Gastrocnemius medialis (tissue), 4 donors: Measurements from ENCODE around the gene USP46. TPM values are rescaled to one million over a fixed set of nuclear protein-coding genes. Genes with fewer than 3 reads are reported as not detected.

ENCODE experiments used
- ATAC-seq, 2 donors: fragments of 150-250 bp; one replicate each; pipeline ENCODE4 v1.9.1; 2016
- DNase-seq, 2 donors: peaks; one replicate each; pipeline ENCODE4 v3.0.0-alpha.2; 2019
- H3K27ac ChIP-seq, 4 donors: fragments of 200-600 bp; sonication (generic); 1 replicate in 1 of 4; 2 replicates in 3 of 4; pipeline ENCODE4 v1.5.1; 2016 to 2018; ENCODE audit warnings: mild to moderate bottlenecking in 2 of 4, moderate library complexity in 1 of 4
- H3K27me3 ChIP-seq, 3 donors: fragments of 200-600 bp; sonication (generic) in 2 of 3; 1 replicate in 1 of 3; 2 replicates in 2 of 3; pipeline versions ENCODE4 v1.5.1 to v1.6.0; 2016 to 2019; ENCODE audit warnings: mild to moderate bottlenecking in 1 of 3, moderate library complexity in 1 of 3
- H3K36me3 ChIP-seq, 2 donors: fragments of 200-600 bp; sonication (generic) in 1 of 2; one replicate each; pipeline ENCODE4 v1.5.1; 2017 to 2018
- H3K4me1 ChIP-seq, 2 donors: fragments of 200-600 bp; sonication (generic) in 1 of 2; one replicate each; pipeline ENCODE4 v1.5.1; 2016 to 2017; ENCODE audit warnings: mild to moderate bottlenecking in 2 of 2
- H3K4me3 ChIP-seq, 4 donors: fragments of 200-600 bp; sonication (generic) in 3 of 4; 1 replicate in 1 of 4; 2 replicates in 3 of 4; pipeline ENCODE4 v1.5.1; 2016 to 2019; ENCODE audit warnings: mild to moderate bottlenecking in 2 of 4
- H3K9me3 ChIP-seq, 3 donors: fragments of 200-600 bp; sonication (generic) in 2 of 3; 1 replicate in 1 of 3; 2 replicates in 2 of 3; pipeline ENCODE4 v1.5.1; 2016 to 2019
- POLR2A ChIP-seq, 2 donors: fragments of 450-650 bp; IDR thresholded peaks; one replicate each; pipeline ENCODE4 v1.6.1; 2017; ENCODE audit warnings: antibody characterized with exemption in 2 of 2, mild to moderate bottlenecking in 2 of 2, moderate library complexity in 2 of 2
- in situ Hi-C, 4 donors: fragments of 200-750 bp; cut with MboI; loops; one replicate each; pipeline versions ENCODE4 v1.15.0 to v1.8.0; 2017; ENCODE audit warnings: low sequenced_read_pairs in 4 of 4
- intact Hi-C: fragments of 100-400 bp; cut with DNase I; formaldehyde crosslinking; loops from one replicate; pipeline ENCODE4 v1.15.1; 2023; ENCODE audit warnings: low total_unique reads
- total RNA-seq, 4 donors: library from RNA; depleted of rRNA; stranded (reverse); fragments of >200 nt; gene quantifications; one replicate each; pipeline versions ENCODE4 v1.1.0 to v1.2.3, GENCODE V29; 2016
- TF ChIP-seq, protein P1 (sequence below), 5 experiments: fragments of 450-650 bp in 3 of 5; fragments of 200-600 bp in 2 of 5; sonication (generic) in 2 of 5; IDR thresholded peaks in 4 of 5; conservative IDR thresholded peaks in 1 of 5; 1 replicate in 4 of 5; 2 replicates in 1 of 5; pipeline ENCODE4 v1.5.1; 2016 to 2019; ENCODE audit warnings: antibody characterized with exemption in 5 of 5, mild to moderate bottlenecking in 3 of 5, moderate library complexity in 3 of 5

USP46 gene
- total RNA-seq, 4 donors from 2014 or later: 8.9 to 13.2 (median 11.8) TPM

DNA sequence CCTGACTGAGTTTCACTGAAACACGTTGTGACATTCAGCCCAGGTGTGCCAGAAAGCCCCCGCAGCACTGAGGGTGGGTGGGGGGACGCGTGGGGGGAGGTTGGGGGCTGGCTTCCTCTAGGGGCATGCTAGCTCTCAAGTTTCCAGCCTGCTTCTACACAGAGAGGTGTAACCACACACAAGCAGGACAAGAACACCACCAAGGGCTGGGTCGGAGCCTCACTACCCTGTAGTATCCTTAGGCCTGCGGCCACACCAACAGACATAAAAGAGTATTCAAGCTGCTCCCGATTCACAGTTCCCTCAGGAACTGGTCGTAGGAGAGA, 1.8 kb downstream of the USP46 start:
- H3K27ac ChIP-seq: peak overlapping the region; percentile 89 to 99 (median 91)
- peak overlapping the region; percentile 58 to 96 (median 78) for H3K4me3 ChIP-seq
- H3K27me3 ChIP-seq: no peaks in the 10 kb centered on the region
- H3K4me1 ChIP-seq: peaks cover 47 to 54% of the 10 kb centered on the region in 2 donors
- no peaks in the 10 kb centered on the region for H3K36me3 ChIP-seq
- intact Hi-C loops: loop anchor here (5.0 to 10.0 kb wide), 2 partner anchors 205 to 1408 kb away; partner anchors contain the start of genes CHIC2 and RASL11B
- ATAC-seq (no peak), DNase-seq (no peak)
- in situ Hi-C loops: loop anchor here in 1 of 4 donors (10.0 kb wide), 1 partner anchor 58 kb away; no protein-coding TSS in a partner anchor
- H3K9me3 ChIP-seq: no peaks in the 10 kb centered on the region
- TF ChIP-seq POLR2A (IDR thresholded peaks at IDR 0.05): no peak
- TF ChIP-seq, protein P1, sequence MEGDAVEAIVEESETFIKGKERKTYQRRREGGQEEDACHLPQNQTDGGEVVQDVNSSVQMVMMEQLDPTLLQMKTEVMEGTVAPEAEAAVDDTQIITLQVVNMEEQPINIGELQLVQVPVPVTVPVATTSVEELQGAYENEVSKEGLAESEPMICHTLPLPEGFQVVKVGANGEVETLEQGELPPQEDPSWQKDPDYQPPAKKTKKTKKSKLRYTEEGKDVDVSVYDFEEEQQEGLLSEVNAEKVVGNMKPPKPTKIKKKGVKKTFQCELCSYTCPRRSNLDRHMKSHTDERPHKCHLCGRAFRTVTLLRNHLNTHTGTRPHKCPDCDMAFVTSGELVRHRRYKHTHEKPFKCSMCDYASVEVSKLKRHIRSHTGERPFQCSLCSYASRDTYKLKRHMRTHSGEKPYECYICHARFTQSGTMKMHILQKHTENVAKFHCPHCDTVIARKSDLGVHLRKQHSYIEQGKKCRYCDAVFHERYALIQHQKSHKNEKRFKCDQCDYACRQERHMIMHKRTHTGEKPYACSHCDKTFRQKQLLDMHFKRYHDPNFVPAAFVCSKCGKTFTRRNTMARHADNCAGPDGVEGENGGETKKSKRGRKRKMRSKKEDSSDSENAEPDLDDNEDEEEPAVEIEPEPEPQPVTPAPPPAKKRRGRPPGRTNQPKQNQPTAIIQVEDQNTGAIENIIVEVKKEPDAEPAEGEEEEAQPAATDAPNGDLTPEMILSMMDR (IDR thresholded peaks at IDR 0.05 in 4 of 5, conservative IDR thresholded peaks at IDR 0.05 in 1 of 5): no peak

DNA sequence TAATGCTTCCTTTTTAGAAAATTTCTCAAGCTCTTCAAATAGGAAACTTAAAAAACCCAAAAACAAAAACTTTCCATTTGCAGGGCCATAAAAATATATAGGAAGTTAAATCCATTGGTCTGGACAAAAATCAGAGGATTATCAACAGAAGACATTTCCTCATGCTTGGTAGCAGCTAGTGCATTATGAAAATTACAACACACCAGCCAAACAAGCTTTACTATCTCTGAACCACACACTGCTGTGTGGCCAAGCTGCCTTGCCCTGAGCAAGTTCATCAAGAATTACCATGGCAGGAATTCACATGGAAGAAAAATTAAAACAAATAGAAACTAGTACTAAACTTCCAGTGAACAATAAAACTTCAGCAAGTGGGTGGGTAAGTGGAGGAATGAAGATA, 3.6 kb downstream of the USP46 start:
- no peak overlapping the region for H3K4me3 ChIP-seq
- H3K27me3 ChIP-seq: no peaks in the 10 kb centered on the region
- intact Hi-C loops (loop anchor here (2.0 to 10.0 kb wide), 3 partner anchors 15 to 1409 kb away; partner anchors contain the start of genes CHIC2 and RASL11B), in situ Hi-C loops (loop anchor here in 1 of 4 donors (10.0 kb wide), 1 partner anchor 59 kb away; no protein-coding TSS in a partner anchor)
- DNase-seq (no peak), ATAC-seq (no peak)
- H3K36me3 ChIP-seq: no peaks in the 10 kb centered on the region
- H3K9me3 ChIP-seq: no peaks in the 10 kb centered on the region
- no peak overlapping the region for H3K27ac ChIP-seq
- TF ChIP-seq POLR2A (IDR thresholded peaks at IDR 0.05): no peak
- TF ChIP-seq, protein P1 (IDR thresholded peaks at IDR 0.05 in 4 of 5, conservative IDR thresholded peaks at IDR 0.05 in 1 of 5): no peak
- H3K4me1 ChIP-seq: peaks cover 54 to 58% of the 10 kb centered on the region in 2 donors

DNA sequence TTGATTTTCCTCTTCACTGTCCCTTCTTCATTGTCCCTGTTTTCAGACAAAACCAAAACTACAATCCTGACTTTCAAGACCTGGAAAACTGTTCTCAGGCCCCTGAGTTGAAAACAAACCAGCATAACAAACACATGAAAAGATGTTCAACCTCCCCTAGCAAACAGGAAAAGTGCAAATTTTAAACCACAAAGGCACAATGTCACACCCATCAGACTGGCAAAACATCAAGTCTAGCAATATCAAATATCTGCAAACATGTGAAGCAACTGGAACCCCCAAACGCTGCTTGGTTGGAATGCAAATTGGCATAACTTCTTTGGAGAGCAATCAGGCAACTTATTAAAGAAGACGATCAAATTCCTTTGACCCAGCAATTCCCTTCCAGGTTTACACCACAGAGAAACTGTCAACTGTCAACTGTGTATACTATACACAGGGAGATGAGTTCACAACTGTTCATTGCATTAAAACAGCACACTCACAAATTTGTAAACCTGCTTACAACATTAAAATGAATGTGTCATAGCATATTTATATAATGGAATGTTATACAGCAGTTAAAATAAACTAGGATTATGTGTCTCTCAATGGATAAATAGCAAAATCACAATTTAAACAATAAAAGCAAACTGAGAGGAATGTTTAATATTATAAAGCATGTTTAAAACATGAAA, 7.0 kb downstream of the USP46 start:
- Histone ChIP-seq H3K27me3 (no peaks in the 10 kb centered on the region), H3K27ac (peak overlapping the region; percentile 40 to 65 (median 56)), H3K36me3 (no peaks in the 10 kb centered on the region), H3K9me3 (no peaks in the 10 kb centered on the region), H3K4me3 (no peak overlapping the region), H3K4me1 (peaks cover 50 to 51% of the 10 kb centered on the region in 2 donors)
- no peak for DNase-seq
- peak; percentile 66 to 74 for ATAC-seq
- TF ChIP-seq POLR2A (IDR thresholded peaks at IDR 0.05): no peak
- TF ChIP-seq, protein P1 (IDR thresholded peaks at IDR 0.05 in 4 of 5, conservative IDR thresholded peaks at IDR 0.05 in 1 of 5): no peak
- intact Hi-C loops (loop anchor here (10.0 kb wide), 1 partner anchor 1413 kb away; the partner anchor contains the start of gene CHIC2), in situ Hi-C loops (loop anchor here in 1 of 4 donors (10.0 kb wide), 1 partner anchor 63 kb away; no protein-coding TSS in a partner anchor)

DNA sequence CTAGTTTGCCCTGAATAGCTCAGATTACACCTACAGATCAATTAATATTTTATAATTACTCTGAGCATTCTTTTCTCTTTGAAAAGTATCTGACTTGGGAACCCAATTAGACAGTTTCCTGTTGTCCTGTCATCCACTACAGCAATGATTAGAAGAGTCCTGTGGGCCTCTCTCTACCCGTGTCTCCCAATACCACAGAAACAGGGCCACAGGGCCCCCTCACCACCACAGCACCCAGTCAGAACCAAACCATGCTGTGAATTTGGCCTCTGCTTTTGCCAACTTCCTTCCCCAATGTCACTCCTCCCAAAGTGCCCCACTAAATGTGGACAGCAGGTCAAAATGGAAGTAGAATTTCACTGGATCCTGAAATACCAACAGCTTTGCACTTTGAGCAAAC, 10.3 kb downstream of the USP46 start:
- Histone ChIP-seq H3K36me3 (no peaks in the 10 kb centered on the region), H3K9me3 (no peaks in the 10 kb centered on the region), H3K4me1 (peaks cover 39 to 47% of the 10 kb centered on the region in 2 donors), H3K4me3 (no peak overlapping the region), H3K27ac (no peak overlapping the region), H3K27me3 (no peaks in the 10 kb centered on the region)
- DNase-seq: no peak
- in situ Hi-C loops (no loop called here), intact Hi-C loops (no loop called here)
- TF ChIP-seq, protein P1 (IDR thresholded peaks at IDR 0.05 in 4 of 5, conservative IDR thresholded peaks at IDR 0.05 in 1 of 5): no peak
- no peak for ATAC-seq
